GM03348 (cell line): ENCODE data around the gene HOXA10.

ENCODE experiments used
- DNase-seq: peaks from one replicate; pipeline ENCODE4 v3.0.0; 2012; ENCODE audit warnings: low spot score

Gene HOXA10

DNA sequence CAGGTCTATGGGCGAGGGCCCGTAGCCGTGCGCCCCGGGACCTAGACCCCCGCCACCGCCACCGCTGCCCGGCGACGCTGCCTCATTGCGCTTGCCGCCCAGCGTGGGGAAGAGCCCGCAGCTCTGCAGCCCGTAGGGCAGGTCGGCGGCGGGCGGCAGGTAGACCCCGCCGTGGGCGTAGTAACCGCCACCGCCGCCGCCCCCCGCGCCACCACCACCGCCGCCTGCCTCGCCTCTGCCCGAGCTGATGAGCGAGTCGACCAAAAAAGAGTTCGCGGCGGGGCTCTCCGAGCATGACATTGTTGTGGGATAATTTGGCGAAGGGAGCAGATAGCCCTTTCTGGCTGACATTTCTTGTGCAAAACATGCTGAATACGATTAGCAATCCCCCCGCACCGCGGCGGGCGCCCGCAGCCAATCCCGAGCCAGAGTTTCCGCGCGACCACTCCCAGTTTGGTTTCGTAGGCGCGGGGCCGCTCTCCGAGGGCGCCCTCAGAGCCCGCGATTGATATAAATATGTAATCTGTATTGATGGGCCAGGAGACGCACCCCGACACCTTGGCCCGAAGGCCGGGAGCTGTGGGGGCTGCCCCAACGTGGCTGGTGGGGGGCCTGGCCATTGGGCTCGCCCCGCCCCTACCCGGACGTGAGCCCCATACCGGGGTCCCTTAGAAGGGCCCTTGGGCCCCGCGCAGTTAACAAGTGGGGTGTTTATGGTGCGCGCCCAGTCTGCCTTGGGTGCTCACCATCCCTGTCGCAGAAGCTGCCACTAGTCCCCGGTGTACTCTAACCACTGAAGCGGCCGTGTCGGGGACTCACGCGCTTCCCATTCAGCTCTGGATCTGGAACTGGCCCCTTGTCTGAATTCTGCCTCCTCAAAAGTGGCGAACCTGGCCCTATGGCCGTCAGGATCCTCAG lies at the start of gene HOXA10:
HOXA10 (minus strand) TSS at position 365 of the 918 bp plus-strand sequence; CDS start at position 351, 14 bp downstream.
- peak; percentile 89 for DNase-seq

GRCh38 chr7:27221201-27221797 lies 47.2 kb upstream of the HOXA10 start:
- DNase-seq = no peak

- no peak for DNase-seq
Measured at GRCh38 chr7:27220440-27220955, 46.4 kb upstream of the HOXA10 start.

GRCh38 chr7:27219821-27220220 lies 45.7 kb upstream of the HOXA10 start:
- DNase-seq = no peak

GRCh38 chr7:27217951-27218350 lies 43.8 kb upstream of the HOXA10 start:
- DNase-seq = no peak

DNA sequence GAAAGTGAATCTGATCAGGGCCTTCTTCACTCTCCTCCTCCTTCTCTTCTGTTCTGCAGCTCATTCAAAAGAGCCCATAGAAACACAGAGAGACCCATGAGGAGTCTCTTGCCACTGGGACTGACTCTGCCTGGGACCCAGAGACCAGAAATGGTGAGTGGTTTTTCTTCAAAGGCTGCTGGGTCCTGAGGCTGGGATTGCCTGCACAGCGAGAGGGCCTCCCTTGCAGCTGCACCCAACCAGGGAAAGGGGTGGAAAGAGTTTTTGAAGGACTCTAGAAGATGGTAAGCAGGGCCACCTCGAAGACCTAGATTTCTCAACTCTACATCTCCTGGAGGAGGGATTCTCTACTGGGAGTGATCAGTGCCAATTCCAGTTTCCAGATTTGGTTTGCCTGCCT lies 41.2 kb upstream of the HOXA10 start:
- no peak for DNase-seq

DNA sequence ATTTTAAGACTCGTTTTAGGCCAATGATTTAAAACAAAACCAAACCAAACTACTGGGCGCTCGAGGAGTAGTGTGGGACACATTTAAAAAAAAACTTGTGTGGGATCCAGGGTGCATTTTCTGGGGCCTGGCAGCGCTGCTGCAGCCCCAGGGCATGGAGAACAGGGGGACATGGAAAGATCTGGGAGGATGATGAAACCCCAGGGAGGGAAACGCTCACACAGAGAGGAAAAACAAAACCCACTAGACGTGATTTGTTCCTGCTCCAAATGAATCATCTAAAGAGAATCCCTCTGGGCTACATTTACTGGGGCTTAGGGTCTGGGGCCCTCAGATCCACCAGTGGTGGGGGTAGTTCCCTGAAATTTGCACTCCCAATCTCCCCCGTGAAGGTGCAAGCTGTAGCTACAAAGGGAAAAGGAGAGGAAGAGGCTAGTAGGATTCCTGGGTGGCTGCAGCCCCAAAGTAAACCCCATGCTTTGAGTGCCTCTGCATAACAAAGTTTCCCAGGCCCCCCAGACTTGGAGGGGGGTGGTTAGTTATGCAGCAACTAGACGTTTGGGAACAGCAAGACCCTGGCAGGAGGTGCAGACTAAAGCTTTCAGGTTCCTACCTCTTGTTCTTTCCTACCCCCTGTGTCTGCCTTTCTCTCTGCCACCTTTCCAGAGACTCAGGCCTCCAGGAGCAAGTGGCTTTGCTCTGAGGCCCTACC lies 40.3 kb upstream of the HOXA10 start:
- no peak for DNase-seq

DNA sequence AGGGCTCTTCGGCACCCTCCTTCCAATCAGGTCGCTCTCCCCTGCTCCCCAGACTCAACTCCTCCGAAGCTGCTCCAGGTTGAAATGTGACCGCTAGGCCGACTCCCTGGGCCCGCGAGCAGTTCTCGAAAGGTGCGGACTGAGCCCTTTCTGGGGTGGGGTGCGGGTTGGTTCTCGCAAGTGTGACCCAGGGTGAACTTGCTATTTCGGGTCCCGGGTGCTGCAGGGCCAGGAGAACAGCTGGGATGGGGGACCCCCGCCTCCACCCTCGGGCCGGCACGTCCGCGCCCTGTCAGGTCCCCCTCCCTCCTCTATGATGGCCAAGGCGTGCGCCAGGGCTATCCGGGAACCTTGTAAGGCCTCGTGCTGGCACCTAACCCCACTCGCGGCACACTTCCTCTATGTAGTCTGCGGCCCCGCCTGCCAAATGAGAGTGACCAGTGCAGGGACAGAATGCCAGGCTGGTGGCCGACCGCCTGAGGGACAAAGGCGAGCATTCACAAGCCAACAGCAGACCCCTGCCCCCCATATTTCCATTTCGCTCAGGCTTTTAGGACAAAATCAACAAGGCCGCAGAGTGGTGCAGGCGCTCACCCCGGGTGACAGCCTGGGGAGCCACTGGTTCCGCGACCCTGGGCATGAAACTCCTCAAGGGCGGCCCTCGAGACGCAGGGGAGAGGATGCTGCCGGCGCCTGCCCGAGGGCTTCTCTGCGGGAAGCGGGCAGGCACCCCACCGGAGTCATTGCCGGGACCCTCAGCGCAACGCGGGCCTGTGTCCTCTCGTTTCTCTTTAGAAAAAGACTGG lies 39.5 kb upstream of the HOXA10 start:
- DNase-seq = no peak

- no peak for DNase-seq
Measured at GRCh38 chr7:27212497-27213432, 38.6 kb upstream of the HOXA10 start.

DNA sequence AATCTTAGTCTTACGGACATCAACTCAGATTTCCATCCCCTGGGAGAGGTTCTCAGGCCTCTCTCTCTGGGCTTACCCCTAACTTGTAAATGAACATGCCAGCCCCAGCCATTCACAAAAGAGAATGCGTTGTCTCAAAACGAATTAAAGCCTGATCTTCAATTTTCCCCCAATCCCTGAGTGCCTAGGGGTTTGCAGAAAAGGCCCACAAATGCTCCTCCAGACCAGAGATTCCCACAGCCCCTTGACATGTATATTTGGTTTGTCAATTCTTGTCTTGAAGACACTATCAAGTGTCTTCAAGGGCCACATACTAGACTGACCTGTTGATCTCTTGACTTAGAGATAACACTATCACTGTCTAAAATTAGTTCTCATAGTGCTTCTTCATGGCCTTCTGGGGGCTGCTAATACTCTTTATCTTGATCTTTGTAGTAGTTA lies 37.7 kb upstream of the HOXA10 start:
- no peak for DNase-seq

DNA sequence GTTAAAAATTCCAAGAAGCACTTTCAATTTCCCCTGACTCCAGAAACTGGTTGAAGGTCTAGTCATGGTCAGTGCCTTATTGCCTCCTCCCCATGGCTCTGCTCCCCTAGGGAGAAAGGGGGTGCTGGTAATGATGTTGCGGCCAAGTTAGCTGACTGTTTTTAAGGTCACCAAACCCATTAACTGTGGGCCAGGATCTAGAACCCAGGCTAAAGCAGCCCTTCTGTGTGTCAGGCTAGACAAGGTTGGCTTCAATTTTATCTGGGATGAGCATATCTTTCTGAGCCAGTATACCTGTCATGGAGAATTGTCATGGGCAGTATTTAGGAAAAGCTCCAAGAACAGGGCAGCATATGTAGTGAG lies 36.9 kb upstream of the HOXA10 start:
- DNase-seq = no peak

DNA sequence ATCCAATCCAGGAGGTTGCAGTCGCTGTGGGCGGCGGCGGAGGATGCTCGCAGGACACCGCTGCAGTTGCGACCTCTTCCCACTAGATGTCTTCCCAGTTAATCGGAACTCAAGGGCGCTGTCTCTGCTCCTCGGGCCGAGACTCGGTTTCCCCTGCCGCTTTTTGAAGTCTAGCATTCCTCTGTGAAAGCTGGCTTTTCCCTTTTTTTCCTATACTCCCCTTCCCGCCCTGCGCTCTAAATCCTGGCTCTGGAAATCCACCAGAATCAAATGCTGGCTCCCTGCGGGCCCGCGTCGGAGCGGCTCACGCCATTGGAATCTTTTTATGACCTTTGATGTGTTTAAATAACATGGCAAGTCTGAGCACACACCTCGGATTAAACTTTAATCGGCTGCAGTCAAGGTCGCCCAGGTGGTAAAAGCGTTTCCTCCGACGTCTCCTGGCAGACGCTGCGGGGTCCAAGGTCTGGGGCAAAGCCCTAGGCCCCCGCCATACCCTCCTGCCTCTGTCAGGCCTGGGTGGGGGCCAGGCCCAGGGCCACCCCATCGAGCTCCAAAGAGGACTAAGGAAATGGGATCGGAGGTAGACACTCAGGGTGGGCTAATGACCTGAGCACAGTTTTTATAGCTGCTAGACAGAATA lies 36.4 kb upstream of the HOXA10 start:
- DNase-seq = peak; percentile 83

- DNase-seq = no peak
Measured at GRCh38 chr7:27209933-27210440, 35.9 kb upstream of the HOXA10 start.

DNA sequence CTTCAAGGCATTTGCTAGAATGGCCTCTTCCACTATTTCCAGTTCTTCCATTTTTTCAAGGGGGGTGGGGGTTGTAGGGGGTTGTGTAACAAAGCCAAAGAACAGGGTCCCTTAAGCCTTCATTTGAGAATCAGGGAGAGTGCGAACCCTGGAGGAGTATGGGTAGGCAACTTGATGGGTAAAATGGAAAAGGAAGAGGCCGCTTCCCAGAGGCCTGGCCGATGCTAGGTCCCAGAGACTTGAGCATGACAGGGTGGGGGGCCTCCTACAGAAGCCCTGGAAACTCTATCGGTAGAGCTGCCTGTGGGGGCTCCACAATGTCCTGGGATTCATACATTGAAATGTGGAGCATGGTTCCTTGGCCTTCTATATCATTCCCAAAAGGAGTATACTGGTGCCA lies 34.9 kb upstream of the HOXA10 start:
- DNase-seq = no peak

DNA sequence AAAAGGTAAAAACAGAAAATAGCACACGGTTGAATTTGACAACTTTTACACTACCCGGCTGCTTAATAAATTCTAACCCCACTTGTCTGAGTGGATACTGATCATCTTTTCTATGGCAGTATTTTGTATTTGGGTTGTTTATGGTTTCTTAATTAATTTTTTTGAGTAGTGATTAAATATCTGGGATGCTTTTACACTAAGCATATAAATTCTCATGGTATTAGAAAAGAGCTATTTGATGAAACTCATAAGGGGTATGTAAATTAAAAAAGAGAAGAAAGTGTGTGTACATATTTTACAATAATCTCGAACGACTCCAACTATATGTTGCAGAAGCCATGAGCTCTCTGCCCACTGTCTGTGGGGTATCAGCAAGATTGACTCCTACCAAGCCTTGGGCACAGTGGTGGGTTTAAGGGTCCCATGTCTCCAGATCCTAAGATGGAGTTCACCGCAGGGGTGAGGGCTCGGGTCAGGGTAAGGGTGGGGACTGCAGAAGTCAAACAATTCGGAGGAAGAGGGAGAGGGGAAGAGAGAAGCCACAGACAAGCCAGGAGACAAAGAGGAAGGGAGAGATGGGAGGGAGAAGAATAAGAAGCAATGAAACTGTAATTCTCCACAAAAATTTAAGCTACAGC lies 33.3 kb upstream of the HOXA10 start:
- DNase-seq = no peak

DNA sequence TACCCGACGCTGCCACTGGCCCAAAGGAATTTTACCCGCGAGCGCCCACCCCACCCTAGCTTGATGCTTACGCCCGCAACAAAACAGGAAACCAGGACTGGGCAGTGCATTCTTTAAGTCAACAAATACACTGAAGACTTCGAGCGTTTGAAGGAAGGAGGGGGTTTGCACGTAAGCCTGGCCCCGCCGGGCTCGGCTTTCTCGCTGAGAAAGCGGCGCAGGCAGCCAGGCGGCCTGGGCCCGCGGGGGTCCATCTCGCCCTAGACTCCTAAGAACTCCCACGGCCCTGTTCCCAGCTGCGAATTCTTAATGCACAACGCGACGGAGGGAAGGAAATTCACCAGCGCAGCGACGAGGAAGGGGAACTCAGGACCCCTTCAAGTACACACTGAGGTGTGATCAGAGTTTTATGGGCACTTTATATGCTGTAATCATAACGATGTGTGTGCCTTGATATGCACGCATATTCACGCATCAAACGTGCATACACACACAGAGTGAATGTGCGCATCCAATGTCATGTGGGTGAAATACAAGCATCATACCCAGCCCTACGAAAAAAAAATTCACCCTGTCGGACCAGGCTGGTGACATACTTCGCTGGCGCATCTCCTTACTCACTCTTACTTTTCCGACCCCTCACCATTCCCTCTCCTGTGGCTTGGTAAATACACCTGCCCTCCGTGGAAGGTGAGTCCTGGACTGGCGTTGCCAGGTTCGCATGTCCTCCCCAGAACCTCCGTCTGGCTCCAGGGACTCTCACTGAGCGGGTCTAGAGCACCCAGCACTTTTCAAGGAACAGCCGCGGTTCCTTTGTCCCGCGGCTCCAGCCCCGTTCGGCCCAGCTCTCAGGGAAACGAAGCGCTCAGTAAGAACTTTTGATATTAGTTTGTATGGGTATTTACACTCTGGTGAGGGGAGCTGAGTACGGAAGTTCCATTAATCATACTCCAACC lies 31.5 kb upstream of the HOXA10 start:
- no peak for DNase-seq

GRCh38 chr7:27204851-27205322 lies 30.8 kb upstream of the HOXA10 start:
- peak; percentile 44 for DNase-seq

DNA sequence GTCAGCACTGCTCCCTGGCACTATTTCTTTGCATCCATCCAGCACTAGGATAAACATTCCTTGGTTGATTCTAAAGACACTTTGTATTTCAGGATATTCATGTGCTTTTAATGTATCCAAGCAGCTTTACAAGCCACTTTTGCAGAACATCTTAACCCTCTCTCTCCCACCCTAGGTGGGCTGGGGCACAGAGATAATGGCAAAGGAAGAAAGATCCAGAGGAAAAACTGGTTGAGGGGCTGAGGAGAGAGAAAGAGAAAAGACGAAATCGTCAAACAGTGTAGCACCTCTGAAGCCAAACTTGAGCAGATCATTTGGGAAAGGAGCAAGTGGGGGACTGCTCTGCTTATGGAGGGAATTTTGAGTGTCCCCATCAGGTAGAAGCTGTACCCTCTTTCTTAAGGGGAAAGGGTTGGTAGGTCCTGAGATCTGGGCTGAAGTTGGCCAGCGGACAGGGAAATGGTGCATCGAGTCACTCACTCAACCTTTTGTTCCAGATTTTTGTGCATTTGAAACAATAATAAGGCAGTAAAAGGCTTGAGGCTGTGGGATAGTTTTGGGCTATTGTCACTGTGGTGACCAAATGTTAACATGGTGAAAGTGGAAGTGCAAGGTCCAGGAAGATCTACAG lies 30.0 kb upstream of the HOXA10 start:
- no peak for DNase-seq
